Right atrium auricular region (tissue), 2 donors: Measurements from ENCODE around the gene ELN. TPM values are rescaled to one million over a fixed set of nuclear protein-coding genes. Genes with fewer than 3 reads are reported as not detected.
A peak's percentile ranks its signal among the peaks of the same experiment; 100 is the strongest.

Experiments used
- DNase-seq: peaks from one replicate; pipeline ENCODE4 v3.0.0-alpha.2; 2019; ENCODE audit warnings: low spot score
- H3K27ac ChIP-seq, 2 donors: fragments of 200-600 bp; sonication (generic); 1 replicate in 1 of 2; 2 replicates in 1 of 2; pipeline ENCODE4 v1.5.1; 2016 to 2019
- H3K27me3 ChIP-seq, 2 donors: fragments of 200-600 bp; sonication (generic); one replicate each; pipeline versions ENCODE4 v1.5.1 to v1.6.0; 2017 to 2019
- H3K36me3 ChIP-seq: fragments of 200-600 bp; sonication (generic); one replicate; pipeline ENCODE4 v1.5.1; 2016
- H3K4me1 ChIP-seq, 2 donors: fragments of 200-600 bp; sonication (generic); one replicate each; pipeline versions ENCODE4 v1.5.1 to v1.6.0; 2017 to 2019
- H3K4me3 ChIP-seq, 2 donors: fragments of 200-600 bp; sonication (generic); 1 replicate in 1 of 2; 2 replicates in 1 of 2; pipeline ENCODE4 v1.5.1; 2017 to 2019; ENCODE audit warnings: mild to moderate bottlenecking in 1 of 2, moderate library complexity in 1 of 2
- H3K9me3 ChIP-seq, 2 donors: fragments of 200-600 bp; sonication (generic); one replicate each; pipeline ENCODE4 v1.5.1; 2019
- total RNA-seq, 2 donors: library from RNA; depleted of rRNA; stranded (reverse); fragments of >200 nt; gene quantifications; one replicate each; pipeline ENCODE4 v1.1.0, GENCODE V29; 2016
- TF ChIP-seq, protein P1 (sequence below), 2 donors: fragments of 200-600 bp; sonication (generic); IDR thresholded peaks; one replicate each; pipeline ENCODE4 v1.5.1; 2019; ENCODE audit warnings: antibody characterized with exemption in 2 of 2

Gene ELN
- total RNA-seq, 2 donors from 2014 or later = 138 to 149 TPM

- H3K27ac ChIP-seq = peak overlapping the region; percentile 82 to 89
Measured at GRCh38 chr7:74029991-74030415, 2.0 kb downstream of the ELN start.

DNA sequence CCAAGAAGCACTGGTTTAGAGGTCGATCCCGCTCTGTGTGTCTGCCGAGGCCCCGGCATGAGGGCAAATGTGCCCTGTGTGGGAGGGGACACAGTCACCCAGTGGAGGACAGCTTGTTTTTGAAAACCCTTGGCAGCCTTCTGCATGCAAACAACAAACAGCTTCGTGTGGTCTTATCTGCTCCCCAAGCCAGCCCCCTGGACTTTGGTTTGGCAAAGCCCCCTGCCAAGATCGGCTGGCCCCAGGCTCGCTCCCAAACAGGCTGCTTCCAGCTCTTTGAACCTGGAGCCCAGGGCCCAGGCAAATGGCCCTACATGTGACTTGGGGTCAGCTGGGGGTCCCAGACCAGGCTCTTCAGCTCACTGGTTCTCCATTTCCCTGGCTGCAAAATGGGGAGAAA lies 2.9 kb downstream of the ELN start:
- peak overlapping the region; percentile 57 to 71 for H3K4me3 ChIP-seq
- peaks cover 0 to 88% of the 10 kb centered on the region in 2 donors for H3K4me1 ChIP-seq
- H3K36me3 ChIP-seq = peaks cover 11% of the 10 kb centered on the region
- DNase-seq = no peak
- H3K27me3 ChIP-seq = no peaks in the 10 kb centered on the region
- TF ChIP-seq, protein P1, sequence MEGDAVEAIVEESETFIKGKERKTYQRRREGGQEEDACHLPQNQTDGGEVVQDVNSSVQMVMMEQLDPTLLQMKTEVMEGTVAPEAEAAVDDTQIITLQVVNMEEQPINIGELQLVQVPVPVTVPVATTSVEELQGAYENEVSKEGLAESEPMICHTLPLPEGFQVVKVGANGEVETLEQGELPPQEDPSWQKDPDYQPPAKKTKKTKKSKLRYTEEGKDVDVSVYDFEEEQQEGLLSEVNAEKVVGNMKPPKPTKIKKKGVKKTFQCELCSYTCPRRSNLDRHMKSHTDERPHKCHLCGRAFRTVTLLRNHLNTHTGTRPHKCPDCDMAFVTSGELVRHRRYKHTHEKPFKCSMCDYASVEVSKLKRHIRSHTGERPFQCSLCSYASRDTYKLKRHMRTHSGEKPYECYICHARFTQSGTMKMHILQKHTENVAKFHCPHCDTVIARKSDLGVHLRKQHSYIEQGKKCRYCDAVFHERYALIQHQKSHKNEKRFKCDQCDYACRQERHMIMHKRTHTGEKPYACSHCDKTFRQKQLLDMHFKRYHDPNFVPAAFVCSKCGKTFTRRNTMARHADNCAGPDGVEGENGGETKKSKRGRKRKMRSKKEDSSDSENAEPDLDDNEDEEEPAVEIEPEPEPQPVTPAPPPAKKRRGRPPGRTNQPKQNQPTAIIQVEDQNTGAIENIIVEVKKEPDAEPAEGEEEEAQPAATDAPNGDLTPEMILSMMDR (IDR thresholded peaks at IDR 0.05) = no peak
- no peaks in the 10 kb centered on the region for H3K9me3 ChIP-seq
- H3K27ac ChIP-seq = peak overlapping the region; percentile 82 to 89

More at GRCh38 chr7:74029991-74030415, 2.0 kb downstream of the ELN start:
- Histone ChIP-seq H3K9me3 (no peaks in the 10 kb centered on the region), H3K4me3 (peak overlapping the region; percentile 57 to 71), H3K4me1 (peaks cover 0 to 86% of the 10 kb centered on the region in 2 donors), H3K27me3 (no peaks in the 10 kb centered on the region), H3K36me3 (peaks cover 4% of the 10 kb centered on the region)
- no peak for DNase-seq
- TF ChIP-seq, protein P1 (IDR thresholded peaks at IDR 0.05) = no peak

- H3K36me3 ChIP-seq = peaks cover 19% of the 10 kb centered on the region
- DNase-seq = no peak
- no peaks in the 10 kb centered on the region for H3K9me3 ChIP-seq
- peaks cover 0 to 87% of the 10 kb centered on the region in 2 donors for H3K4me1 ChIP-seq
- peak overlapping the region; percentile 57 to 71 for H3K4me3 ChIP-seq
- TF ChIP-seq, protein P1 (IDR thresholded peaks at IDR 0.05) = no peak
- H3K27me3 ChIP-seq = no peaks in the 10 kb centered on the region
- peak overlapping the region; percentile 82 to 89 for H3K27ac ChIP-seq
Measured at GRCh38 chr7:74031403-74032190, 3.6 kb downstream of the ELN start.

DNA sequence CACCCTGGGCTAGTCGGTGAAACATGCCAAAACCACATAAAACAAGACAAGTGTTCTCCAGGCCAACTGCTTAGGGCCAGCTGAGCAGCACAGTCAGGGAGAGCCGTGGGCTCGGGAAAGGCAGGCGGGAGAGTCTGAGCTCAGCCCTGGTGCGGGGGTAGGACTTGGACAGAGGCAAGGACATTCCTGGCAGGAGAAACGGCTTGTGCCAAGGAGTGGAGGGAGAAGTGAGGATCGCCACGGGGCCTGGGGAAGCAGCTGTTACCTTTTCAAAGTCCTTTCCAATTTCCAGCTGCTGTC lies 4.2 kb downstream of the ELN start:
- TF ChIP-seq, protein P1 (IDR thresholded peaks at IDR 0.05) = no peak

DNA sequence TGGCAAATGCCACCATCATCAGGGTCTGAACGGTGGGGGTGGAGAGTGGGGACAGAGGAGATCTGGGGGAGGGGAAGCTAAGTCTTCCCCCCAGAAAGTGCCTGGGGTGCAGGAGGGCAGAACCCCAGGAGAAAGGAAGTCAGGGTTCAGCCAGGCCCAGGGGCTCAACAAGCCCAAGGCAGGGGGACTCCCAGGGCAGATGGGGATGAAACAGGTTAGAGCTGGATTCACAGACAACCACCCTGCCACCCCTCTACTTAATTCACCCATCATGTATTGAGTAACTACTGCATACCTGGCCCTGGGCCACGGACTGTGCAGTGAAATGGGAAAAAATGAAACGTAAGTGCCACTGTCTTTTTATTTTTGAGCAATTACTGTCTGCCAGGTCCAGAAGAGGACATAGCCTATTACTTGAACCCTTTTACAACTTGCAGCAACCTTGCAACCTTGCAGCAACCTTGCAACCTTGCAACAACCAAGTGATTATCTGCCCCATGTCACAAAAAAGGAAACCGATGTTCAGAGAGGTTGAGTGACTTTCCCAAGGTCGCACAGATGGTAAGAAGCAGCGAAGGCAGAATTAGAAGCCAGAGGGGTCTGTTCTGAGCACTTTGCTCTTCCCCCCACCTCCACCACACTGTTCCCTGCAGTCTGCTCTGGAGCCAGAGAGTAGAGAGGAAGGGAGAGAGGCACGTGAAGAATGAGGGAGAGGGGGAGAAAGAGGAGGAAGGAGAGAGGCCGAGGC lies 4.8 kb downstream of the ELN start:
- Histone ChIP-seq H3K36me3 (peaks cover 29% of the 10 kb centered on the region), H3K4me3 (peak overlapping the region; percentile 57 to 71), H3K4me1 (peaks cover 0 to 87% of the 10 kb centered on the region in 2 donors), H3K27ac (peak overlapping the region; percentile 78 to 83), H3K27me3 (no peaks in the 10 kb centered on the region), H3K9me3 (no peaks in the 10 kb centered on the region)
- DNase-seq = no peak
- TF ChIP-seq, protein P1 (IDR thresholded peaks at IDR 0.05) = no peak

More for the DNA sequence above, 4.2 kb downstream of the ELN start:
- DNase-seq = no peak
- H3K4me1 ChIP-seq = peaks cover 0 to 87% of the 10 kb centered on the region in 2 donors
- H3K4me3 ChIP-seq = peak overlapping the region; percentile 57 to 71
- H3K27me3 ChIP-seq = no peaks in the 10 kb centered on the region
- H3K9me3 ChIP-seq = no peaks in the 10 kb centered on the region
- H3K36me3 ChIP-seq = peaks cover 24% of the 10 kb centered on the region
- peak overlapping the region; percentile 78 to 83 for H3K27ac ChIP-seq
